ENCODE data around the gene TBC1D22A. TPM values are rescaled to one million over a fixed set of nuclear protein-coding genes. Genes with fewer than 3 reads are reported as not detected.

TBC1D22A gene
- total RNA-seq, 1 experiment from 2014 or later, result 20.9 TPM

DNA sequence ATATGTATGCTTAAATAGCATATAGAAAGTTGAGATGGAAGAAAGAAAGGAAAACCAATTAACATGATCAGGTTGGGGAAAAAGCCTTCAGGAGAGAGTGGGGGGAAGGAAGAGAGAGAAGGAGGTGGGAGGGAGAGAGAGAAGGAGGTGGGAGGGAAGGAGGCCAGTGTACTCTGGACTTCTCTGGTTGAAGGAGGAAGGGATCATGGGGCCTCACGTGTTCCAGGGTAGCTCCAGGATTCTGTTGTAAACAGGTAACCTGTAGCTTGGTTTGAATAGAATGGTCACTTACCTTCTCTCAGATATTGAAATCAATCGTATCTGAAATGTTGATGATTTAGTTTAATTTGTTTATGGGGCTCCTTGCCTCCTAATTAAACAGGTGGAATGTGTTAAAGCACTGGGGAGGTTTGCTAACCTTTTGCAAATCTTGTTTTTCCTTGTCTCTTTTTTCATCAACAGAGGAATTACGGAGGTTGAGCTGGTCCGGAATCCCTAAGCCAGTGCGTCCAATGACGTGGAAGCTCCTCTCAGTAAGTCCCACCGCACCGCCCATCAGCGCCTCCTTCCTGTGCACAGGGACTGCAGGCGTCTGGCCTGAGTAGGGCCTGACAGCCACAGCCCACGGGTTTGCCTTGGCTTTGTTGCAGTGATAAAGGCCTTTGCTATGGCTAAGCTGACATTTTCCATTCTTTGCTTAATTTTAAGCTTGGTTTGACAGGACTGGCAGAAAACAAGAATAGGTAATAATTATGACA, 115.9 kb downstream of the TBC1D22A start:
- Histone ChIP-seq H3K79me2 (ENCODE audit: insufficient read depth, low read length) (no peaks in the 10 kb centered on the region), H3K4me1 (ENCODE audit: control insufficient read depth in 1 of 2, insufficient read depth in 2 of 2, low read length in 2 of 2) (peaks cover 0 to 8% of the 10 kb centered on the region in 2 experiments; a peak in 1 of 4 replicates), H3K9ac (ENCODE audit: low read length) (no peak overlapping the region), H3K9me2 (ENCODE audit: insufficient read depth) (no peaks in the 10 kb centered on the region), H3K4me2 (ENCODE audit: low read length) (no peak overlapping the region), H3K27ac (ENCODE audit: low read depth, low read length) (no peak overlapping the region), H2AFZ (ENCODE audit: low read depth, low read length, poor library complexity, severe bottlenecking) (no peak overlapping the region), H3K9me3 (ENCODE audit: control insufficient read depth in 1 of 2, insufficient read depth in 1 of 2, low read depth in 1 of 2, low read length in 2 of 2) (no peaks in the 10 kb centered on the region), H4K20me1 (ENCODE audit: insufficient read depth) (no peaks in the 10 kb centered on the region), H3K4me3 (replicated peaks in 1 of 2; ENCODE audit: low read depth in 1 of 2, low read length in 2 of 2) (no peak overlapping the region), H3K36me3 (ENCODE audit: control insufficient read depth in 1 of 2, insufficient read depth in 2 of 2, low read length in 2 of 2) (no peaks in the 10 kb centered on the region), H3K27me3 (ENCODE audit: insufficient read depth, low read length) (no peaks in the 10 kb centered on the region)
- BruUV-seq (replicated peaks), result no TSS peak
- peak; percentile 93 for ATAC-seq
- DNase-seq (ENCODE audit: low read depth, low spot score), result no peak
- RAD21 ChIA-PET (ENCODE audit: low non-redundant PET in 1 of 2, low total read pairs in 2 of 2, uncharacterized antibody in 2 of 2, unreplicated experiment in 2 of 2), result no interaction called here
- POLR2A ChIA-PET, result no interaction called here
- intact Hi-C loops (cut with micrococcal nuclease), result no loop called here
- TF ChIP-seq CEBPB (IDR thresholded peaks at IDR 0.05; ENCODE audit: low read depth), result no peak
- TF ChIP-seq, protein P1, sequence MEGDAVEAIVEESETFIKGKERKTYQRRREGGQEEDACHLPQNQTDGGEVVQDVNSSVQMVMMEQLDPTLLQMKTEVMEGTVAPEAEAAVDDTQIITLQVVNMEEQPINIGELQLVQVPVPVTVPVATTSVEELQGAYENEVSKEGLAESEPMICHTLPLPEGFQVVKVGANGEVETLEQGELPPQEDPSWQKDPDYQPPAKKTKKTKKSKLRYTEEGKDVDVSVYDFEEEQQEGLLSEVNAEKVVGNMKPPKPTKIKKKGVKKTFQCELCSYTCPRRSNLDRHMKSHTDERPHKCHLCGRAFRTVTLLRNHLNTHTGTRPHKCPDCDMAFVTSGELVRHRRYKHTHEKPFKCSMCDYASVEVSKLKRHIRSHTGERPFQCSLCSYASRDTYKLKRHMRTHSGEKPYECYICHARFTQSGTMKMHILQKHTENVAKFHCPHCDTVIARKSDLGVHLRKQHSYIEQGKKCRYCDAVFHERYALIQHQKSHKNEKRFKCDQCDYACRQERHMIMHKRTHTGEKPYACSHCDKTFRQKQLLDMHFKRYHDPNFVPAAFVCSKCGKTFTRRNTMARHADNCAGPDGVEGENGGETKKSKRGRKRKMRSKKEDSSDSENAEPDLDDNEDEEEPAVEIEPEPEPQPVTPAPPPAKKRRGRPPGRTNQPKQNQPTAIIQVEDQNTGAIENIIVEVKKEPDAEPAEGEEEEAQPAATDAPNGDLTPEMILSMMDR (IDR thresholded peaks at IDR 0.05 in 2 of 3, conservative IDR thresholded peaks at IDR 0.05 in 1 of 3; ENCODE audit: borderline replicate concordance in 1 of 3, insufficient read depth in 1 of 3, low read depth in 2 of 3, low read length in 2 of 3), result peak in 2 of 3 experiments; percentile 15 to 24; a peak in 1 of 6 replicates
- CTCF ChIA-PET, result no interaction called here

DNA sequence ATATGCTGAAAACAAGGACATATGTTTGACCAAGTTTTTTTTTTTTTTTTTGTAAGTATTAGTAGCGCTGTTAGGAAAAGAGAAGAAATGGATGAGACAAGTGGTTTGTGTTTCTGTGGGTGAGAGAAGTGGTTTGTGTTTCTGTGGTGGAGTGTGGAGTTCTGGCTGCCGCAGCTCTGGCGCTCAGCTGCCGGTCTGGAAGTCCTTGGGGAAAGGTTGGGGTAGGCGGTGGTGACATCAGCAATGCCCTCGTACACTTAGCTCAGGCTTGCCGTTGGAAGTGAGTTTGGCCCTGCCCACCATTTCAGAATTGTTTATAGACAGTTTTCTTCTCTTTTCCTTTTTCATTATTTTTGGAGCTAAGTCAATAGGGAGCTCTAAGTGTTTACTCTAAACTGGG, 116.6 kb downstream of the TBC1D22A start:
- ATAC-seq, result no peak
- Histone ChIP-seq H2AFZ (ENCODE audit: low read depth, low read length, poor library complexity, severe bottlenecking) (no peak overlapping the region), H3K36me3 (ENCODE audit: control insufficient read depth in 1 of 2, insufficient read depth in 2 of 2, low read length in 2 of 2) (no peaks in the 10 kb centered on the region), H3K9me2 (ENCODE audit: insufficient read depth) (no peaks in the 10 kb centered on the region), H3K79me2 (ENCODE audit: insufficient read depth, low read length) (no peaks in the 10 kb centered on the region; the same call in 1 of the 2 replicates), H3K4me2 (ENCODE audit: low read length) (no peak overlapping the region), H3K9me3 (ENCODE audit: control insufficient read depth in 1 of 2, insufficient read depth in 1 of 2, low read depth in 1 of 2, low read length in 2 of 2) (no peaks in the 10 kb centered on the region), H3K27me3 (ENCODE audit: insufficient read depth, low read length) (no peaks in the 10 kb centered on the region), H3K4me1 (ENCODE audit: control insufficient read depth in 1 of 2, insufficient read depth in 2 of 2, low read length in 2 of 2) (peaks cover 0 to 8% of the 10 kb centered on the region in 2 experiments; a peak in 1 of 4 replicates), H4K20me1 (ENCODE audit: insufficient read depth) (no peaks in the 10 kb centered on the region), H3K9ac (ENCODE audit: low read length) (no peak overlapping the region), H3K27ac (ENCODE audit: low read depth, low read length) (no peak overlapping the region), H3K4me3 (replicated peaks in 1 of 2; ENCODE audit: low read depth in 1 of 2, low read length in 2 of 2) (no peak overlapping the region)
- ChIA-PET RAD21 (ENCODE audit: low non-redundant PET in 1 of 2, low total read pairs in 2 of 2, uncharacterized antibody in 2 of 2, unreplicated experiment in 2 of 2) (no interaction called here), POLR2A (no interaction called here), CTCF (no interaction called here)
- intact Hi-C loops (cut with micrococcal nuclease), result no loop called here
- no peak for DNase-seq (ENCODE audit: low read depth, low spot score)
- no TSS peak for BruUV-seq (replicated peaks)
- TF ChIP-seq EZH2phosphoT487 (IDR thresholded peaks at IDR 0.05; ENCODE audit: borderline replicate concordance) (no peak), CBX3 (IDR thresholded peaks at IDR 0.05; ENCODE audit: low read depth) (no peak), POLR2A (IDR thresholded peaks at IDR 0.05; ENCODE audit: borderline replicate concordance, extremely low read depth, insufficient read depth, insufficient read length) (no peak), SIN3A (IDR thresholded peaks at IDR 0.05; ENCODE audit: low read depth) (no peak), YY1 (IDR thresholded peaks at IDR 0.05; ENCODE audit: extremely low read depth, insufficient replicate concordance, low read depth, low read length) (no peak)
- TF ChIP-seq, protein P2, sequence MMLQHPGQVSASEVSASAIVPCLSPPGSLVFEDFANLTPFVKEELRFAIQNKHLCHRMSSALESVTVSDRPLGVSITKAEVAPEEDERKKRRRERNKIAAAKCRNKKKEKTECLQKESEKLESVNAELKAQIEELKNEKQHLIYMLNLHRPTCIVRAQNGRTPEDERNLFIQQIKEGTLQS (IDR thresholded peaks at IDR 0.05), result no peak
- TF ChIP-seq, protein P3, sequence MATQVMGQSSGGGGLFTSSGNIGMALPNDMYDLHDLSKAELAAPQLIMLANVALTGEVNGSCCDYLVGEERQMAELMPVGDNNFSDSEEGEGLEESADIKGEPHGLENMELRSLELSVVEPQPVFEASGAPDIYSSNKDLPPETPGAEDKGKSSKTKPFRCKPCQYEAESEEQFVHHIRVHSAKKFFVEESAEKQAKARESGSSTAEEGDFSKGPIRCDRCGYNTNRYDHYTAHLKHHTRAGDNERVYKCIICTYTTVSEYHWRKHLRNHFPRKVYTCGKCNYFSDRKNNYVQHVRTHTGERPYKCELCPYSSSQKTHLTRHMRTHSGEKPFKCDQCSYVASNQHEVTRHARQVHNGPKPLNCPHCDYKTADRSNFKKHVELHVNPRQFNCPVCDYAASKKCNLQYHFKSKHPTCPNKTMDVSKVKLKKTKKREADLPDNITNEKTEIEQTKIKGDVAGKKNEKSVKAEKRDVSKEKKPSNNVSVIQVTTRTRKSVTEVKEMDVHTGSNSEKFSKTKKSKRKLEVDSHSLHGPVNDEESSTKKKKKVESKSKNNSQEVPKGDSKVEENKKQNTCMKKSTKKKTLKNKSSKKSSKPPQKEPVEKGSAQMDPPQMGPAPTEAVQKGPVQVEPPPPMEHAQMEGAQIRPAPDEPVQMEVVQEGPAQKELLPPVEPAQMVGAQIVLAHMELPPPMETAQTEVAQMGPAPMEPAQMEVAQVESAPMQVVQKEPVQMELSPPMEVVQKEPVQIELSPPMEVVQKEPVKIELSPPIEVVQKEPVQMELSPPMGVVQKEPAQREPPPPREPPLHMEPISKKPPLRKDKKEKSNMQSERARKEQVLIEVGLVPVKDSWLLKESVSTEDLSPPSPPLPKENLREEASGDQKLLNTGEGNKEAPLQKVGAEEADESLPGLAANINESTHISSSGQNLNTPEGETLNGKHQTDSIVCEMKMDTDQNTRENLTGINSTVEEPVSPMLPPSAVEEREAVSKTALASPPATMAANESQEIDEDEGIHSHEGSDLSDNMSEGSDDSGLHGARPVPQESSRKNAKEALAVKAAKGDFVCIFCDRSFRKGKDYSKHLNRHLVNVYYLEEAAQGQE (IDR thresholded peaks at IDR 0.05; ENCODE audit: low read depth), result no peak
- TF ChIP-seq, protein P4, sequence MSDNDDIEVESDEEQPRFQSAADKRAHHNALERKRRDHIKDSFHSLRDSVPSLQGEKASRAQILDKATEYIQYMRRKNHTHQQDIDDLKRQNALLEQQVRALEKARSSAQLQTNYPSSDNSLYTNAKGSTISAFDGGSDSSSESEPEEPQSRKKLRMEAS (IDR thresholded peaks at IDR 0.05), result no peak
